ENCODE data around the gene RAMACL. TPM values are rescaled to one million over a fixed set of nuclear protein-coding genes. Genes with fewer than 3 reads are reported as not detected.

RAMACL gene
- total RNA-seq, 1 experiment from 2014 or later: 0.28 TPM

GRCh38 chr6:166561771-166562359 lies 24.6 kb downstream of the RAMACL start:
- no peaks in the 10 kb centered on the region; a peak in 1 of 5 replicates for H3K9me3 Mint-ChIP-seq
- Histone ChIP-seq H3K23me2 (ENCODE audit: insufficient read length, low read depth, low read length, poor library complexity, severe bottlenecking) (no peaks in the 10 kb centered on the region), H3K9me3 (ENCODE audit: control insufficient read depth, low read depth, low read length) (no peaks in the 10 kb centered on the region), H2BK5ac (ENCODE audit: insufficient read length, low read length) (no peak overlapping the region), H3K9ac (ENCODE audit: extremely low read depth, insufficient read length, low read length) (no peak overlapping the region), H2AFZ (ENCODE audit: low read length) (no peak overlapping the region), H3T11ph (ENCODE audit: low read length) (no peak overlapping the region), H2BK12ac (ENCODE audit: insufficient read length, low read depth, low read length) (no peak overlapping the region), H4K20me1 (ENCODE audit: control insufficient read depth, insufficient read depth, insufficient read length) (no peaks in the 10 kb centered on the region), H2BK15ac (ENCODE audit: low read depth, low read length) (no peak overlapping the region), H3K18ac (ENCODE audit: insufficient read length, low read depth, low read length) (no peak overlapping the region), H2BK120ac (ENCODE audit: low read depth, low read length, poor library complexity, severe bottlenecking) (no peak overlapping the region), H2BK20ac (ENCODE audit: low read depth, low read length, poor library complexity, severe bottlenecking) (no peak overlapping the region), H3K79me2 (ENCODE audit: insufficient read depth, low read length) (peaks cover 4% of the 10 kb centered on the region; the same call in 1 of the 2 replicates), H3K14ac (ENCODE audit: insufficient read depth, low read length) (no peak overlapping the region), H2AK5ac (ENCODE audit: insufficient read length, low read length) (no peak overlapping the region), H4K8ac (replicated peaks; ENCODE audit: insufficient read length, low read depth, low read length) (no peak overlapping the region), H3K27me3 (ENCODE audit: insufficient read depth, low read length) (no peaks in the 10 kb centered on the region), H3K27ac (ENCODE audit: insufficient read length, low read depth, low read length) (no peak overlapping the region), H3K4me2 (ENCODE audit: insufficient read depth, insufficient read length, low read length) (no peak overlapping the region), H4K5ac (ENCODE audit: insufficient read length, low read depth, low read length) (no peak overlapping the region), H3K23ac (ENCODE audit: insufficient read length, low read depth, low read length) (no peak overlapping the region), H3K4me1 (ENCODE audit: insufficient read depth, low read length) (peaks cover 5% of the 10 kb centered on the region; the same call in 1 of the 2 replicates), H4K91ac (ENCODE audit: insufficient read length, low read depth, low read length) (no peak overlapping the region), H3K56ac (ENCODE audit: insufficient read length, low read depth, low read length) (no peak overlapping the region), H3K79me1 (ENCODE audit: insufficient read depth, low read depth, low read length, poor library complexity, severe bottlenecking) (no peaks in the 10 kb centered on the region), H3K4ac (ENCODE audit: low read depth, low read length) (no peak overlapping the region)
- H3K27ac Mint-ChIP-seq: no peak overlapping the region; a peak in 1 of 7 replicates
- no peak for TF ChIP-seq CTCF (conservative IDR thresholded peaks at IDR 0.05)
- H3K4me1 Mint-ChIP-seq: peaks cover 20 to 26% of the 10 kb centered on the region in 2 experiments
- H3K4me3 Mint-ChIP-seq: no peak overlapping the region
- no peaks in the 10 kb centered on the region; a peak in 1 of 7 replicates for H3K36me3 Mint-ChIP-seq (ENCODE audit: insufficient read depth in 1 of 3, low read depth in 3 of 3)
- DNase-seq: no peak
- no CpG with 5 or more reads among the region's 10 CpGs for WGBS (ENCODE audit: extremely low coverage, insufficient read length, low lambda C conversion rate)
- H3K27me3 Mint-ChIP-seq (ENCODE audit: low read depth): no peaks in the 10 kb centered on the region

Measured in H9 (cell line).